Tibial artery (tissue), 4 donors: ENCODE measurements around the gene SIGLEC6.

ENCODE experiments used
- DNase-seq, 2 donors: peaks; one replicate each; pipeline ENCODE4 v3.0.0-alpha.2; 2019
- H3K27ac ChIP-seq, 2 donors: fragments of 200-600 bp; sonication (generic) in 1 of 2; 1 replicate in 1 of 2; 2 replicates in 1 of 2; pipeline ENCODE4 v1.5.1; 2018 to 2019; ENCODE audit warnings: mild to moderate bottlenecking in 1 of 2
- H3K27me3 ChIP-seq, 2 donors: fragments of 200-600 bp; sonication (generic) in 1 of 2; one replicate each; pipeline versions ENCODE4 v1.5.1 to v1.6.0; 2016 to 2019
- H3K36me3 ChIP-seq, 3 donors: fragments of 200-600 bp; sonication (generic) in 2 of 3; one replicate each; pipeline ENCODE4 v1.5.1; 2016 to 2019; ENCODE audit warnings: mild to moderate bottlenecking in 2 of 3
- H3K4me1 ChIP-seq, 4 donors: fragments of 200-600 bp; sonication (generic) in 2 of 4; 1 replicate in 3 of 4; 2 replicates in 1 of 4; pipeline ENCODE4 v1.5.1; 2016 to 2019
- H3K4me3 ChIP-seq, 2 donors: fragments of 200-600 bp; sonication (generic) in 1 of 2; 1 replicate in 1 of 2; 2 replicates in 1 of 2; pipeline ENCODE4 v1.5.1; 2018 to 2019; ENCODE audit warnings: mild to moderate bottlenecking in 2 of 2
- H3K9me3 ChIP-seq, 3 donors: fragments of 200-600 bp; sonication (generic) in 1 of 3; one replicate each; pipeline ENCODE4 v1.5.1; 2016 to 2019
- intact Hi-C: fragments of 100-400 bp; cut with DNase I; formaldehyde crosslinking; loops from one replicate; pipeline ENCODE4 v1.15.0; 2023; ENCODE audit warnings: low total_unique reads
- TF ChIP-seq, protein P1 (sequence below), 2 experiments: fragments of 200-600 bp in 1 of 2; fragments of 450-650 bp in 1 of 2; IDR thresholded peaks; one replicate each; pipeline ENCODE4 v1.5.1; 2017 to 2019; ENCODE audit warnings: antibody characterized with exemption in 2 of 2, mild to moderate bottlenecking in 1 of 2, moderate library complexity in 1 of 2

The SIGLEC6 gene

DNA sequence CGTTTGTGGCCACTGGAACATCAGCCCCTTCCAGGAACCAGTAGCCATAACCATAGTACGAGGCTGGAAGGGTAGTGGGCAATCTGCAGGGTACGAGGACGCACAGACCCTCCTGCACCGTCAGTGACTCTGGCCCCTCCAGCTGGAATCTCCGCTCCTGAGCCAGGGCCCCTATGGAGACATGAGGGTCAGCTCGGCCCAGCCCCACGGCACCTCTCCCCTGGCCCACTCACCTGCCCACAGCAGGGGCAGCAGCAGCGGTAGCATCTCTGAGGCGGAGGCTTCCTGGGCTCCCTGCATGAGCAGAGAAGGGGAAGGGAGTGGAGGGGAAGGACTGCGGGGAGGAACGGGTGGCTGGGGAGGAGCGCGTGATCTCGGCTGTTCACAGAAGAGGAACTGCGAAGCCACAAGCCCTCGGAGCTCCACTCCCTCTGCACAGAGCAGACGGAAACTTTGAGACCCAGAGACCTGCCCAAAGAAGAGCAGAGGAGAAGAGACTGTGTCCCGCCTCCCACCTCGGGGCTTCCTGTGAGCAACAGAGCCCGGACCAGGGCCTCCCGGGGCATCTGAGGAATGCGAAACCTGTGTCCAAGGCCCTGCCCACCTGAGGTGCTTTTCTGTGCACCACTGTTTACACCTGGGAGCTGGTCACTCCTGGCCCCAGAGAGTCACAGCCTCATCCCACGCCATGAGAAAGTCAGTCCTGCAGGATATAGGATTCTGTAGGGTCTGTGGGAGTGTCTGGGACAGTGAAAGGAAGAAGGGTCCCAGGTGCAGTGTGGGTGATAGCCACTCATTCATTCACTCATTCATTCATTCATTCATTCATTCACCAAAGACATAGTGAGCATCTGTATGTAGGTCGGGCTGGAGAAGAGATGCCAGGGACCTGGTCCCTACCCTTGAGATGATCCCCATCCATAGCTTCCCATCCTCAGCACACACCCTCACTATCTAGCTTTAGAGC is at the start of gene SIGLEC6:
TSS of gene SIGLEC6 (minus strand) at position 322 of the 967 bp plus-strand sequence. CDS start at position 300, 22 bp downstream.
- no peaks in the 10 kb centered on the region for H3K36me3 ChIP-seq
- H3K4me1 ChIP-seq, result no peaks in the 10 kb centered on the region
- H3K9me3 ChIP-seq, result no peaks in the 10 kb centered on the region
- TF ChIP-seq, protein P1, sequence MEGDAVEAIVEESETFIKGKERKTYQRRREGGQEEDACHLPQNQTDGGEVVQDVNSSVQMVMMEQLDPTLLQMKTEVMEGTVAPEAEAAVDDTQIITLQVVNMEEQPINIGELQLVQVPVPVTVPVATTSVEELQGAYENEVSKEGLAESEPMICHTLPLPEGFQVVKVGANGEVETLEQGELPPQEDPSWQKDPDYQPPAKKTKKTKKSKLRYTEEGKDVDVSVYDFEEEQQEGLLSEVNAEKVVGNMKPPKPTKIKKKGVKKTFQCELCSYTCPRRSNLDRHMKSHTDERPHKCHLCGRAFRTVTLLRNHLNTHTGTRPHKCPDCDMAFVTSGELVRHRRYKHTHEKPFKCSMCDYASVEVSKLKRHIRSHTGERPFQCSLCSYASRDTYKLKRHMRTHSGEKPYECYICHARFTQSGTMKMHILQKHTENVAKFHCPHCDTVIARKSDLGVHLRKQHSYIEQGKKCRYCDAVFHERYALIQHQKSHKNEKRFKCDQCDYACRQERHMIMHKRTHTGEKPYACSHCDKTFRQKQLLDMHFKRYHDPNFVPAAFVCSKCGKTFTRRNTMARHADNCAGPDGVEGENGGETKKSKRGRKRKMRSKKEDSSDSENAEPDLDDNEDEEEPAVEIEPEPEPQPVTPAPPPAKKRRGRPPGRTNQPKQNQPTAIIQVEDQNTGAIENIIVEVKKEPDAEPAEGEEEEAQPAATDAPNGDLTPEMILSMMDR (IDR thresholded peaks at IDR 0.05), result no peak
- H3K4me3 ChIP-seq, result no peak within 1 kb of the TSS
- no peak within 1 kb of the TSS for H3K27ac ChIP-seq
- intact Hi-C loops, result loop anchor here (1.0 kb wide), 1 partner anchor 85 kb away; no protein-coding TSS in a partner anchor
- peaks cover 0 to 2% of the 10 kb centered on the region in 2 donors for H3K27me3 ChIP-seq
- DNase-seq, result peak; percentile 63 to 77

DNA sequence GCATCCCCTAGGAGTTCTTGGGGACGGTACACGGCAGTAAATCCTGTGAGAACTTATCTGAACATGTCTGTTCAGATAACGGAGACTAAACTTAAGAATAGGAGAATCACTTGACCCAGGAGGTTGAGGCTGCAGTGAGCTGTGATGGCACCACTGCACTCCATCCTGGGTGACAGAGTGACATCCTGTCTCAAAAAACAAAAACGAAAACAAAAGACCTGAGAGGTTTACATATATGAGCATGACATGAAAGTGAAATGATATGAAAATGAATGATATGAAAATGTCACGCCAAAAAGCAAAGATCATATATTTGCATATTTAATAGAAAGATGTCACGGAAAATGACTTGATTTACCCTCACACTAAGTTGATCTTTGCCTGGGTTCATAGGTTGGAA is 45.4 kb upstream of the SIGLEC6 start:
- TF ChIP-seq, protein P1 (IDR thresholded peaks at IDR 0.05), result no peak
- H3K4me1 ChIP-seq, result peaks cover 0 to 16% (median 10%) of the 10 kb centered on the region in 4 donors
- H3K9me3 ChIP-seq, result no peaks in the 10 kb centered on the region
- intact Hi-C loops, result no loop called here
- no peak for DNase-seq
- H3K27ac ChIP-seq, result no peak overlapping the region
- H3K36me3 ChIP-seq, result peaks cover 14 to 71% (median 51%) of the 10 kb centered on the region in 3 donors
- no peaks in the 10 kb centered on the region for H3K27me3 ChIP-seq
- H3K4me3 ChIP-seq, result no peak overlapping the region

DNA sequence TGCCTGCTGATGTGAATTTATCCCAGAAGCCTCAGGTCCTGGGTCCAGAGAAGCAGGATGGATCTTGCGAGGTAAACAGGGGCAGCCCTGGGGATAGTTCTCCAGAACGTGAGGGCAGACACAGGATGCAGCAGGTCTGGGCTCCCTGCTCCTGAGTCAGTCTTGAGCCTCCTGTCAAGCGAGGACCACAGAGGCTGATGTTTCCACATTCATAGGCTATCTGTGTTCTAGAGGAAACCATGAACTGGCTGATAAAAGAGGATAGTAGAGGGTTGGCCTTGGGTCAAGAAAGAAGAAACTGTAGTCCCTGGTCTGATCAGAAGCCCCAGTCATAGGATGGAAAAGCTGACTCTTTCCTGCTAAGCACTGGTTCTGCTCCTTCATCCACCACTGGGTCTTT is 41.9 kb upstream of the SIGLEC6 start:
- Histone ChIP-seq H3K4me3 (no peak overlapping the region), H3K9me3 (no peaks in the 10 kb centered on the region), H3K36me3 (peaks cover 0 to 41% (median 29%) of the 10 kb centered on the region in 3 donors), H3K27ac (no peak overlapping the region), H3K4me1 (peaks cover 0 to 20% (median 13%) of the 10 kb centered on the region in 4 donors), H3K27me3 (no peaks in the 10 kb centered on the region)
- DNase-seq, result no peak
- intact Hi-C loops, result no loop called here
- TF ChIP-seq, protein P1 (IDR thresholded peaks at IDR 0.05), result no peak

DNA sequence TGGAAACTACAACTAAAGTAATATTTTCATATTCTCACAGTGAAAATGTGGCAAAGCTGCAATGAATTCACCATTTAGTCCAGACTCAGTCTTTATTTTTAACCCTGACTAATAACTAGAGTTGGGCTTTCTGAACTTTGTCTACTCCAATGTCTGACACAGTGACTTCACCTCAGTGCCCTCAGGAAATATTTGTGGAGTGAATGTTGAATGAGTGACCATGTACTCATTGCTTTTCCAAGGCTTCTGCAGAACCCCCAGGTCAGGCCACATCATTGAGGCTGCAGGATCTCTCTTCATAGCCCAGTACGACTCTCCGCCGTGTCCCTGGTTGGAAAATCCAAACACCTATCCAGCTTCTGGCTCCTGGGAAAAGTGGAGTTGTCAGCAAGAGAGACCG is 41.4 kb upstream of the SIGLEC6 start:
- Histone ChIP-seq H3K4me3 (no peak overlapping the region), H3K9me3 (no peaks in the 10 kb centered on the region), H3K27ac (no peak overlapping the region), H3K27me3 (no peaks in the 10 kb centered on the region), H3K4me1 (peaks cover 0 to 20% (median 13%) of the 10 kb centered on the region in 4 donors), H3K36me3 (peaks cover 0 to 36% (median 25%) of the 10 kb centered on the region in 3 donors)
- no peak for DNase-seq
- intact Hi-C loops, result no loop called here
- TF ChIP-seq, protein P1 (IDR thresholded peaks at IDR 0.05), result no peak

DNA sequence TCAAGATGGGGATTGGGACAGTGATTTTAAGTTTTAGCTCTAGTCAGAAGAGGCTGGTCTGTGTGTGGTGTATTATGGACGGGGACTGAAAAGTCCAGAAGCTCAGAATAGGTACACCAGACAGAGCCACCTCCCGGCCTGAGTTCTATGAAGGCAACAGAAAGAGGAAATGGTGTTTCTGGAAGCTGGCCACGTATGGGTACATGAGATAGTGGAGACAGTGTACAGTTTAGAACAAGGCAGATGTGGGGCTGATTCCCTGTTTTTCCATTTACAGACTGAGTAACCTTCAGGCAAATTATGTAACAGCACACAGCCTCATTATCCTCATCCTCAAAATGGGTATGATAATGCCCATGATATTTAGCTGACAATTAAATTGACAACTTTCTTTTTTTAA is 40.9 kb upstream of the SIGLEC6 start:
- H3K27me3 ChIP-seq, result no peaks in the 10 kb centered on the region
- no peaks in the 10 kb centered on the region for H3K9me3 ChIP-seq
- TF ChIP-seq, protein P1 (IDR thresholded peaks at IDR 0.05), result no peak
- H3K4me1 ChIP-seq, result peaks cover 0 to 20% (median 13%) of the 10 kb centered on the region in 4 donors
- H3K36me3 ChIP-seq, result peaks cover 0 to 34% (median 25%) of the 10 kb centered on the region in 3 donors
- peak overlapping the region; percentile 66 to 86 for H3K4me3 ChIP-seq
- no peak overlapping the region for H3K27ac ChIP-seq
- no peak for DNase-seq
- intact Hi-C loops, result no loop called here
